H1 (cell line): ENCODE results near the gene HOXB9. TPM values are rescaled to one million over a fixed set of nuclear protein-coding genes. Genes with fewer than 3 reads are reported as not detected.
A peak's percentile ranks its signal among the peaks of the same experiment; 100 is the strongest.

Experiments
- CTCF ChIA-PET: fragments of 300-600 bp; sonication (Branson Sonifier 250); formaldehyde crosslinking; loops from one replicate; lab custom pipeline; 2021; ENCODE audit not compliant: partially characterized antibody; lab: Charles Lee
- POLR2A ChIA-PET: fragments of 300-600 bp; sonication (Branson Sonifier 250); formaldehyde crosslinking; loops from one replicate; lab custom pipeline; 2021; ENCODE audit warnings: inconsistent platforms; ENCODE audit not compliant: partially characterized antibody; lab: Charles Lee
- DNase-seq, 2 experiments: peaks; one replicate each; pipeline versions ENCODE4 v3.0.0 to v3.0.0-alpha.2; 2010 to 2022; ENCODE audit warnings: low spot score in 2 of 2, low read depth in 1 of 2, mixed read lengths in 1 of 2
- FAIRE-seq: peaks from 2 replicates; lab custom pipeline; 2011; peaks lifted over from hg19 to GRCh38; lab: Jason Lieb, UNC
- H2AFZ ChIP-seq: 2 replicates; pipeline ENCODE4 v1.8.1; 2012; ENCODE audit warnings: low read length, inconsistent platforms
- H2AK5ac ChIP-seq: 2 replicates; pipeline ENCODE4 v1.6.1; 2013; ENCODE audit warnings: low read depth, low read length
- H2BK120ac ChIP-seq: replicated peaks from 2 replicates; pipeline ENCODE3; 2013; ENCODE audit warnings: low read depth, low read length, inconsistent platforms
- H2BK12ac ChIP-seq: 2 replicates; pipeline ENCODE4 v1.6.1; 2013; ENCODE audit warnings: low read depth, low read length
- H2BK15ac ChIP-seq: 2 replicates; pipeline ENCODE4 v1.6.1; 2013; ENCODE audit warnings: low read length
- H2BK20ac ChIP-seq: 2 replicates; pipeline ENCODE4 v1.6.1; 2013; ENCODE audit warnings: low read length
- H2BK5ac ChIP-seq: 2 replicates; pipeline ENCODE4 v1.6.1; 2013; ENCODE audit warnings: low read depth, low read length
- H3K14ac ChIP-seq: 2 replicates; pipeline ENCODE4 v1.6.1; 2013; ENCODE audit warnings: inconsistent platforms; ENCODE audit not compliant: insufficient read length
- H3K18ac ChIP-seq: 2 replicates; pipeline ENCODE4 v1.6.1; 2013; ENCODE audit warnings: low read length; ENCODE audit errors: extremely low read depth
- H3K23ac ChIP-seq: 2 replicates; pipeline ENCODE4 v1.6.1; 2013; ENCODE audit warnings: inconsistent platforms; ENCODE audit not compliant: insufficient read length
- H3K23me2 ChIP-seq: 2 replicates; pipeline ENCODE4 v1.6.1; 2013; ENCODE audit warnings: low read depth, low read length
- H3K27ac ChIP-seq: 2 replicates; pipeline ENCODE4 v1.6.1; 2011; ENCODE audit warnings: low read depth, low read length, inconsistent platforms
- H3K27me3 ChIP-seq, 4 experiments: replicated peaks in 1 of 4; 1 replicate in 1 of 4; 2 replicates in 3 of 4; pipeline versions ENCODE4 v1.6.1 to v1.8.1; 2011 to 2013; ENCODE audit warnings: low read length in 3 of 4, mild to moderate bottlenecking in 3 of 4, inconsistent platforms in 2 of 4, mixed read lengths in 2 of 4, moderate library complexity in 1 of 4; ENCODE audit not compliant: control insufficient read depth in 3 of 4, insufficient read depth in 3 of 4; ENCODE audit errors: extremely low read depth in 1 of 4
- H3K36me3 ChIP-seq, 4 experiments: 2 replicates each; pipeline versions ENCODE4 v1.6.1 to v1.8.1; 2011 to 2013; ENCODE audit warnings: mild to moderate bottlenecking in 4 of 4, low read length in 3 of 4, moderate library complexity in 2 of 4, control low read depth in 1 of 4, inconsistent platforms in 1 of 4; ENCODE audit not compliant: insufficient read depth in 4 of 4, control insufficient read depth in 2 of 4
- H3K4ac ChIP-seq: replicated peaks from 2 replicates; pipeline ENCODE3; 2013; ENCODE audit warnings: low read length, low read depth, mixed read lengths, inconsistent platforms; ENCODE audit not compliant: insufficient read length
- H3K4me1 ChIP-seq, 4 experiments: replicated peaks in 1 of 4; 1 replicate in 1 of 4; 2 replicates in 3 of 4; pipeline versions ENCODE4 v1.6.1 to v1.8.1; 2011 to 2013; ENCODE audit warnings: low read length in 3 of 4, inconsistent platforms in 2 of 4, mixed read lengths in 1 of 4; ENCODE audit not compliant: insufficient read depth in 4 of 4, control insufficient read depth in 3 of 4
- H3K4me2 ChIP-seq, 2 experiments: 2 replicates each; pipeline versions ENCODE4 v1.6.1 to v1.8.1; 2011 to 2013; ENCODE audit warnings: low read depth in 2 of 2, low read length in 2 of 2, control low read depth in 1 of 2, inconsistent platforms in 1 of 2, mild to moderate bottlenecking in 1 of 2; ENCODE audit not compliant: insufficient read depth in 1 of 2
- H3K4me3 ChIP-seq, 4 experiments: fragments of 200-600, 300-600 bp in 1 of 4; sonication (generic), shearing (Covaris generic), sonication (Bioruptor Twin) in 1 of 4; 2 replicates each; pipeline versions ENCODE4 v1.5.1 to v1.8.1; 2011 to 2016; ENCODE audit warnings: low read length in 4 of 4, low read depth in 3 of 4, control low read depth in 2 of 4, inconsistent platforms in 2 of 4, mild to moderate bottlenecking in 2 of 4, mixed read lengths in 1 of 4, moderate library complexity in 1 of 4; ENCODE audit not compliant: insufficient read depth in 2 of 4; ENCODE audit errors: extremely low read depth in 1 of 4
- H3K56ac ChIP-seq: replicated peaks from 2 replicates; pipeline ENCODE3; 2013; ENCODE audit warnings: low read depth, mild to moderate bottlenecking, mixed read lengths, low read length, inconsistent platforms; ENCODE audit not compliant: insufficient read length
- H3K79me1 ChIP-seq: 2 replicates; pipeline ENCODE4 v1.6.1; 2013; ENCODE audit warnings: low read depth, low read length, control low read depth
- H3K79me2 ChIP-seq, 2 experiments: 2 replicates each; pipeline versions ENCODE4 v1.6.1 to v1.8.1; 2012 to 2013; ENCODE audit warnings: low read length in 2 of 2, mild to moderate bottlenecking in 2 of 2, inconsistent platforms in 1 of 2; ENCODE audit not compliant: insufficient read depth in 2 of 2, control insufficient read depth in 1 of 2
- H3K9ac ChIP-seq, 4 experiments: replicated peaks in 1 of 4; 1 replicate in 1 of 4; 2 replicates in 3 of 4; pipeline versions ENCODE4 v1.6.1 to v1.8.1; 2011 to 2013; ENCODE audit warnings: low read depth in 3 of 4, low read length in 3 of 4, control low read depth in 2 of 4, mild to moderate bottlenecking in 2 of 4, moderate library complexity in 2 of 4, inconsistent platforms in 1 of 4; ENCODE audit errors: extremely low read depth in 1 of 4
- H3K9me3 ChIP-seq, 2 experiments: 2 replicates each; pipeline versions ENCODE4 v1.6.1 to v1.8.1; 2012 to 2013; ENCODE audit warnings: mild to moderate bottlenecking in 2 of 2, moderate library complexity in 2 of 2, control low read depth in 1 of 2, inconsistent platforms in 1 of 2, low read depth in 1 of 2, low read length in 1 of 2, mixed read lengths in 1 of 2; ENCODE audit not compliant: insufficient read depth in 2 of 2
- H4K20me1 ChIP-seq, 2 experiments: replicated peaks in 1 of 2; 2 replicates each; pipeline versions ENCODE3 to v1.8.1; 2011 to 2013; ENCODE audit warnings: inconsistent platforms in 2 of 2, low read length in 2 of 2, mild to moderate bottlenecking in 1 of 2; ENCODE audit not compliant: insufficient read depth in 2 of 2, control insufficient read depth in 1 of 2
- H4K5ac ChIP-seq: 2 replicates; pipeline ENCODE4 v1.6.1; 2013; ENCODE audit warnings: low read length, low read depth, mixed read lengths, inconsistent platforms; ENCODE audit not compliant: insufficient read length
- H4K8ac ChIP-seq: 2 replicates; pipeline ENCODE4 v1.8.0; 2013; ENCODE audit warnings: mild to moderate bottlenecking, moderate library complexity, low read length, inconsistent platforms; ENCODE audit not compliant: insufficient read depth; ENCODE audit errors: extremely low read depth
- H4K91ac ChIP-seq: replicated peaks from 2 replicates; pipeline ENCODE3; 2013; ENCODE audit warnings: low read length, mixed read lengths, inconsistent platforms; ENCODE audit not compliant: insufficient read length
- CBX8 ChIP-seq: fragments of 300-800, 300-1000 bp; sonication (generic); IDR thresholded peaks from 2 replicates; pipeline ENCODE4 v1.7.1; 2016; ENCODE audit warnings: low read depth, low read length, borderline replicate concordance
- NANOG ChIP-seq: IDR thresholded peaks from 2 replicates; pipeline ENCODE4 v1.6.1; 2011; ENCODE audit warnings: low read length, low read depth, mild to moderate bottlenecking, inconsistent platforms; ENCODE audit not compliant: insufficient read depth, poor library complexity, severe bottlenecking
- WGBS, 2 experiments: shearing (Covaris generic) in 1 of 2; methylation state at CpG; one replicate each; pipeline versions ENCODE4 v1.1.6 to v1.1.7; 2013 to 2015; ENCODE audit warnings: low lambda C conversion rate in 2 of 2, mixed read lengths in 2 of 2, inconsistent platforms in 1 of 2, low coverage in 1 of 2, missing lambda C conversion rate in 1 of 2; ENCODE audit not compliant: insufficient replicate concordance in 2 of 2, insufficient coverage in 1 of 2, insufficient read length in 1 of 2; ENCODE audit errors: extremely low coverage in 1 of 2, missing lambda C conversion rate in 1 of 2; 5-methylcytosine and 5-hydroxymethylcytosine counted together
- polyA plus RNA-seq, 7 experiments: library from polyadenylated mRNA; depleted of rRNA in 3 of 7; stranded (reverse) in 5 of 7; unstranded in 2 of 7; fragments of >200 nt in 5 of 7; fragments of 200-250 nt in 2 of 7; gene quantifications; 1 replicate in 5 of 7; 2 replicates in 1 of 7; 4 replicates in 1 of 7; pipeline versions ENCODE4 v1.2.1 to v1.2.3, GENCODE V29; 2011 to 2013; ENCODE audit warnings: missing spikeins in 2 of 7, mixed read lengths in 2 of 7
- total RNA-seq: library from RNA; stranded (reverse); fragmentation: NEBNext Ultra II Directional; extraction: Animal tissue kit (Norgen Biotek cat#: 25700); gene quantifications from 2 replicates; pipeline ENCODE4 v1.2.1, GENCODE V29; 2021

Gene HOXB9
- total and polyA plus RNA-seq, 2 of the 8 experiments (the other 6 are each of a cell fraction or from before 2014, with no cell fraction given) = not detected

DNA sequence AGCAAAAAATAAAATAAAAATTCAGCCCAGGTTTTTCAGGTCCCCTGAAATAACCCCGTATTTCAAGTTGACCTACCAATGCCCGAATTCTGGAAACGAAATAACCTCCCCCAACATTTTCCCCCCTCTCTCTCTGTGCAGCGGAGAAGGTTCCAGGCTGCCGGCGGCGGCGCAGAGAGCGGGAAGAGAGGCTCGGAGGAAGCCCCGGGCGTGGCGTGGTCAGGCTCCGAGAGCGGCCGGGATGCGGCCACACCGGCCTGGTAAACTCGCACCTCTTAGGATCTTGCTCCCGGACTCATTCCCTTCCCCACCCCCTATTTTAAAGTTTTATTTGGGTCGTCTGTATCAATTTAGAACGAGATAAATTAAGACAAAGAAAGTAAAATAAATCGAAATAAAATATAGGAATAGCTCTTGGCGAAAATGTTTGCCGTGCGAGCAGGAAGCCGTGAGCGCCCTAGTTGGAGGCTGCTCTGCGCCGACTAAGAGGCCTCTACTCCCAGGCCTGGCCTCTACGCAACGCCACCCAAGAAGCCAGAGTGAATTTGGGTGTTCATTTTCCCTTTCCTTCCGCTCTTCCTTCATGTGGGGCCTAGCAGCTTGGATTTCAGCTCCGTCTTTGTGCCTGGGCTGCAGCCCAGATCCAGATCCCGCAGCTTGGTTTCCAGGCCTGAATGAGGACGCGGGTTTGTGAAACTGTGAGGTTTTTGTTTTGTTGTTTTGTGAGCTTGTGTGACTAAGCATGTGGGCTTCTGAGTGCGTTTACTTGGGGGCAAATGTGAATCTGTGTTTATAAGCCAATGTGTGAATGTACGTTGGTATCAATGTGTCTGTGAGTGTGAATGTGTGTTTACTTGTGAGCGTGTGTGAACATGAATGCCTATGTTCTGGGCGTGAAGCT, 19.9 kb downstream of the HOXB9 start:
- Histone ChIP-seq H4K8ac (no peak overlapping the region), H2BK5ac (no peak overlapping the region), H3K14ac (no peak overlapping the region), H3K27ac (no peak overlapping the region), H3K4me2 (no peak overlapping the region), H3K4ac (peak overlapping the region; percentile 39), H2BK120ac (no peak overlapping the region), H3K4me1 (peaks cover 0 to 3% (median 2%) of the 10 kb centered on the region in 4 experiments; a peak in 4 of 7 replicates), H3K23ac (no peak overlapping the region), H4K5ac (no peak overlapping the region), H3K36me3 (peaks cover 0 to 8% (median 0%) of the 10 kb centered on the region in 4 experiments; a peak in 1 of 8 replicates), H3K18ac (no peak overlapping the region; the same call in 1 of the 2 replicates), H4K91ac (no peak overlapping the region), H2AK5ac (peak overlapping the region; percentile 100), H2BK20ac (no peak overlapping the region; the same call in 1 of the 2 replicates), H3K27me3 (peaks cover 97 to 100% (median 99%) of the 10 kb centered on the region in 4 experiments), H3K79me2 (no peaks in the 10 kb centered on the region), H3K9ac (no peak overlapping the region), H2BK12ac (peak overlapping the region; percentile 99), H3K79me1 (no peaks in the 10 kb centered on the region), H4K20me1 (peaks cover 23 to 41% of the 10 kb centered on the region in 2 experiments), H3K56ac (no peak overlapping the region), H3K9me3 (no peaks in the 10 kb centered on the region), H3K23me2 (peaks cover 2% of the 10 kb centered on the region; the same call in 1 of the 2 replicates), H2AFZ (no peak overlapping the region), H2BK15ac (peak overlapping the region; percentile 92), H3K4me3 (no peak overlapping the region)
- CTCF ChIA-PET = interaction anchor here (0.8 to 2.5 kb wide), 11 partner anchors 20 to 270 kb away, joined by 3 to 8 read pairs (median 5); partner anchors contain the start of gene HOXB9
- WGBS, 2 experiments = 18% methylated on average over 41 of the region's 41 CpGs; no CpG with 5 or more reads in 1 of the 2 experiments
- POLR2A ChIA-PET = interaction anchor here (1.1 kb wide), 1 partner anchor 19 kb away, joined by 4 read pairs; the partner anchor contains the start of gene HOXB9
- DNase-seq (no peak), FAIRE-seq (no peak)
- no peak for TF ChIP-seq NANOG
- peak; percentile 96; the same call in 1 of the 2 replicates for TF ChIP-seq CBX8
